Midbrain (tissue), 1 donor: ENCODE results near the gene SUPT5H.
"Not testable (repeated sequence)": the region's sequence is repeated elsewhere in the genome, so short reads cannot be mapped to it uniquely, and the experiment has no call there.

Experiments
- DNase-seq: peaks from one replicate; lab custom pipeline; 2025; lab: John Stamatoyannopoulos, UW

Gene SUPT5H

DNA sequence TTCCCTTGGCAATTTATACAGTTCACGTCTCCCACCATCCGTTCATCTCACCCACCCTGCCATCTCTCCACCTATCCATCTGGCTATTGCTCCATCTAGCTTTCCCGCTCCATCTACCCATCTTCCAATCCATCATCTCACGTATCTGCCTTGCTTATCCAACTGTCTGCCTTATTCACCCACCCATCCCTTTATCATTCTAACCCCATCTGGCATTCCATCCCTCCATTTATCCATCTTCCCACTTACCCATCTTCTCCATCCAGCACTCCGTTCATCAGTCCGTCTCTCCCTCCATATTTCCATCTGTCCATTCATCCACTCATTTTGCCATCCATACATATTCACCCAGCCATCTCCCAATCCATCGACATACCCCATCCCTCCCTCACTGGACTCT is 19.6 kb upstream of the SUPT5H start:
- no peak for DNase-seq

DNA sequence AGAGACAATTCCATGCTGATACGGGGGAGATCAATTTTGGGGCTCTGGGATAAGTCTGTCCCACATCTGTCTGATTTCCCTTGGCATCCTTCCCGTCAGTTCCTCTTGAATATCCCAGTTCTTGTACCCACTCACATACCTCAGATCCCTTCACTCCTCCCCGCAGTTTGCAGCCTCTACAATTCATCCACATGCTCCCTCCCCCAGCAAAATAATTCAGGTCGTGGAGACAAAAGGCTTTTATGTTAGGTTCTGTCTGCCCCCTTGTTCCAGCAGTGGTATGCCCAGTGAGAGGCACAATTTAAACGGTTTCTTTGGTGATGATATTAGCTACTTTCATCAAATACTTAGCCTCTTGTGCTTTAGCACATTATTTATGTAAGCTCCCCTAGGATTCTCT is 19.2 kb upstream of the SUPT5H start:
- DNase-seq, result no peak

DNA sequence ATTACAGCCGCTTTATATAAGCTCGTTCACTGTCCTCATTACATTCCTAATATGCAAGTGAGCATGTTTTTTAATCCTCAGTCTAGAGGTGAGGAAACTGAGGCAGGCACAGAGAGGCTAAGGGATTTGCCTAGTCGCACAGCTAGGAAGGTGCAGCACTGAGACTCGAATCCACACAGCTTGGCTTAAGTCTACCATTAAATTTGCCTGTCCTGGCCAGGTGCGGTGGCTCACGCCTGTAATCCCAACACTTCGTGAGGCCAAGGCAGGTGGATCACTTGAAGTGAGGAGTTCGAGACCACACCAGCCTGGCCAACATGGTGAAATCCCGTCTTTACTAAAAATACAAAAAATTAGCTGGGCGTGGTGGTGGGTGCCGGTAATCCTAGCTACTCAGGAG is 17.7 kb upstream of the SUPT5H start:
- no peak for DNase-seq

DNA sequence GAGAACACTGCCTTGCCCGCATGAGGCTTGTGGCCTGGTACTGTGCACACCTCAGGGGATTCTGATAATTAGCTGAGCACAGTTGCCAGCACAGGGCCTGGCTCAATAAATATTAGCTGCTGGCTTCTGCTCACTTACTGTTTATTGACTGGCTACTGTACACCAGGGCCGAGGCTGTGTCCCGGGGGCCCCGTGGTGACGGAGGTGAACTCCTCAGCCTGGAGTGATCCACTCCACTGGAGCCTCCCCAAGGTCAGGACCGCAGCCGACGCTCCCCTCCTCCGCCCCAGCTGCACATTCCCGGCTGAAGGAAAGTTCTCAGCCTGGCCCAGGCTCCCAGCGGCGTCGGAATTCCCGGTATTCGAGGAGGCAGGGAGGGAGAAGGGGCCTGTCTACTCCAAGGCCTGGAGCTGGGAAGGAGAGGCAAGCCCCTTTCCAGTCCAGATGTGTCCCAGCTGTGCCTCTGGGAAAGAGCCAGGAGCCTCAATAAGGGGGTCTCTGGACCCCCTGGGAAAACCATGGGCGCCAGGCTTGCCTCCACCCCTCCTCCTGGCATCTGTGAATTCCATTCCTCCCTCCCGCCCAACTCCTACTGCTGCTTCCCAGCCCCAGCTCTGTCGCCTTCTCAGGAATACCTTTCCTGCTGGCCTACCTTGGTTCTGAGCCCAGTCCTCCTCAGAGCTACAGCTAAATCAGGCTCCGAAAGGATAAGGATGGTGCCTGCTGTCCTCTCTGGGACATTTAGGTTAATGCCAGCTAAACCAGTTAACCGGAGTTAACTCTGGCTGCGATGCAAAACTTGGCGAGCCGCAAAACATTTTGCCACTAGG is 16.9 kb upstream of the SUPT5H start:
- DNase-seq, result no peak

DNA sequence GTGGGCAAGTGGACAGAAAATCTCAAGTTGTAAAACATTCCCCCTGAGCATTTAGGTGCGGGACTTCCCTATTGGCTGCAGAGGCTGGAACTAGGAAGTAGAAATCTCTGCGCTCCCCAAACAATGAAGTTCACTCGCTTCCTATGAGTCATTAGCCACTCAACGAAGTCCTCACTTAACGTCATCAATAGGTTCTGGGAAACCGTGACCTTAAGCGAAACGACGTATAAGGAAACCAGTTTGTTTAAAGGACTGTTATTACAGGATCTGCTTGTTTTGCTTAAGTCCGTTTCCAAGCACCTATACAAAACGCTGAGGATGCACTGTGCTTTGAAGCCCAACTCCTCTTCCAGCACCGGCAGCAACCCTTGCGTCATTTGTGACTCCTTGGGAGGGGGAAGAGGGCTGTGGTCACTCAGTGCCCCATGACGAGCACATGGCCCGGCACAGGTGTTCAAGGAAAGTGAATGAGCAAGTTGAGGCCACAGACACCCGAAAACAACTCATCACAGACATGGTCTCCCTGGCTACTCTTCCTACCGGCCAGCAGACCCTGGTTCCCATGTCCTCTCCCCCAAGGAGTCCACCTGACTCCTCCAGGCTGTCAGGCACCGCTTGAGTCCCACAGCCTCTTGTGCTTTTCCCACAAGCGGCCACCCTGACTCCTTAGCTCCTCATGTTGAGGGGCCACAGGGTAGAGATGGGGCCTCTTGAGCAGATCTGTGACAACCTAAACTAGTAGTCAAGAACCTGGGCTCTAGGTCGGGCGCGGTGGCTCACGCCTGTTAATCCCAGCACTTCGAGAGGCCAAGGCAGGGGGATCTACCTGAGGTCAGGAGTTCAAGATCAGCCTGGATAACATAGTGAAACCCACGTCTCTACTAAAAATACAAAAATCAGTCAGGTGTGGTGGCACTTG is 14.4 kb upstream of the SUPT5H start:
- DNase-seq, result no peak

DNA sequence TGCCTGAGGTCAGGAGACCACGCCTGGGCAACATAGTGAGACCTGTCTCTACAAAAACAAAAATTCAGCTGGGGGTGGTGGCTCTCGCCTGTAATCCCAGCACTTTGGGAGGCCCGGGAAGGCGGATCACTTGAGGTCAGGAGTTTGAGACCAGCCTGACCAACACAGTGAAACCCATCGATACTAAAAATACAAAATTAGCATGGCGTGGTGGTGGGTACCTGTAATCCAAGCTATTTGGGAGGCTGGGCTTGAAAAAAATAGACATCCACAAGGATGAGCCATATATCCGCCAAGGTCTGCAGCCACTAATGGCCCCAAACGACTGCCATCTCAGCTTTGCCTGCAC is 12.7 kb upstream of the SUPT5H start:
- DNase-seq, result no peak

DNA sequence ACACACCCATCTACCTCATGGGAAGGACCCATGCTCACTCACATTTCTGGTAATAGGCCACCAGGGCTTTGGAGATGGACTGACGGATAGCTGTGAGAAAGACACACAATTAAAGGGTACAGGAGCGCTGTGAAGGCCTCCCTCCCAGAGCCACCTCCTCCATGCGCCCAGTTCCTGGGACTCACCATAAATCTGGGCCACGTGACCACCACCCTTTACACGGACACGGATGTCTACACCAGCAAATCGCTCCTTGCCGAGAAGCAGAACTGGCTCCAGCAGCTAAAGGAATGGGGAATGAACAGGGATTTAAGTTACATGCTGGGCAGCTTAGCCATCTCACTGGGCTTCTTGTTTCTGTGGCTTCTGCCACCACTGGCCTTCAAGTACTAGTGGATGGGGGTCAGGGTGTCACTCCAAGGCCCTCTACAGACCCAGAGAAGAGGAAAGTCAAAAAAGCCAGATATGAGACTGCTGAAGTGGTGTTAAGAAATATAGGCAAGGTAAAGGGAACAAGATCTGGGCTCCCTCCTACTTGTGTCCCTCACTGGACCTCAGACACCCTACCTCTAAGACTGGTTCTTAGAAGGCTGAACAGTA is 11.8 kb upstream of the SUPT5H start:
- no peak for DNase-seq

DNA sequence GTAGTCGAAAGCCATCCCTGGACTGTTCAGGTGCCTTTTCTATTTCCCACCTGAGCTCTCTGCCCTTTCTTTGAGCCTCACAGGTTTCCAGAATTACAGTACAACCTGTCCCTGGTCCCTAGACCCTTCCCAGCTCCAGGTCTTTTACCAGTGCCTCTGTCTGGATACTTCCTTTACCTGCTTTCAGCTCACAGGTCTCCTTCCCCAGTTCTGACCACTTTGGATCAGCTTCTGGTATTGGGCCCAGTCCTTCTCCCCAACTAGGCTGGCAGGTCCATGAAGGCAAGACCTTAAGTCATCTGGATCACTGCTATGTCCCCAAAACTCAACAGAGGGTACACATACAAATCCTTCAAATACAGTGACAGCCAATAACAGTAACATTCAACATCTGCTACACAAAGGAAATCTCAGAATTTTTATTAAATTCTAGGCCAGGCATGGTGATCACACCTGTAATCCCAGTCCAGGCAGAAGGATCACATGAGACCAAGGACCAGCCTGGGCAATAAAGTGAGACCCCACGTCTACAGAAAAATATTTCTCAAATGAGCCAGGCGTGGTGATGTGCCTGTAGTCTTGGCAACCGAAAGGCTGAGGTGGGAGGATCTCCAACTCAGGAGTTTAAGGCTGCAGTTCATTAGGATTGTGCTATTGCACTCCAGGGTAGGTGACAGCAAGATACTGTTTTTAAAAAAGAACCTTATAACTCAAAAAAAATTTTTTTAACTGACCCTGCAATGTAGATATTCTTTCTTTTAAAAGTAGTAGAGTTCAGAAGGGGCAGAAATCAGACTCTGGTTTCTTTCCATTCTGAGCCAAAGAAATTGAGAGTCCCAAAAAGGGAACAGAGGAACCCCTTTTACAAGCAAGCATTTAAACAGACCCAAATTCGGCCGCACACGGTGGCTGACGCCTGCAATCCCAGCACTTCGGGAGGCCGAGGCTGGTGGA is 11.0 kb upstream of the SUPT5H start:
- DNase-seq, result no peak

DNA sequence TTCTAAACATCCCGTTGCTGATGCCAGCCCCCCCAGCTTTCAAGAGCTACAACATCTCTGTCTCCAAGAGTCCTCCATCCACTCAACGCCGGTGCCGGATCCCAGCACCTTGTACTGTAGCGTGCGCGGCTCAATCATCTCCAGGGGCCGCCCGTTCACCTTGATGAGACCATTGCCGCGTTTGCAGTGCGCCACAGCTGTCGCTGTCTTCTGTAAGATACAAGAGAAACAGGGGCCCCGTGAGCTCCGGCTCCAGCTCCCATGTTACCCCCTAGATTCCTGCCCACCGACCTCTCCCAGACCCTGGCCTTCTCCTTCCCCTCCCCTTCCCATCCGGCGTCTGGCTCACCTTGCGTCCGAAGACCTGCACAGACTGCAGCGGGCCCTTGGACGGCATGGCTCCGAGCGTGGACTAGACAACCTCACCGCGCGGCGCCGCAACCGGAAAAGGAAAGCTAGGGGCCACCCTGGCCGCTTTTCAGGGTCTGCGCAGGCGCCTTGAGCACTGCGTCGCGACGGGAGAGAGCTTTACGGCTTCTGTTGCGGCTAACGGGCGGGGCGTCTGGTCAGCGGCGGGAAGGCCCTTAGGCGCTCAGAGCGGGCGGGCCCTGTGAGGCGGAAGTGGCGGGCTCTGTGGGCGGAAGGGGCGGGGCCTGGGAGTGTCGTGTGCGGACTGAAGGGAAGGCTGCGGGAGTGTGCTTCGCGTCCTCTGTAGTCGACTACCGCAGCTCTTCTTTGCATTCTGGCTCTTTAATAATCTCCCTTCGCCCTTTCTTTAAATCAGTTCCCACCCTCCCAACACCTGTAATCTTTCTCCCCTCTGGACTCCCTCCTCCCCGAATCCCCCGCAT is 9.7 kb upstream of the SUPT5H start, which contains the start of gene RPS16:
Gene RPS16, minus strand, starts transcription at position 451 of the 851 bp plus-strand sequence. Its CDS starts 54 bp downstream, at position 397.
- DNase-seq, result peak; percentile 99

DNA sequence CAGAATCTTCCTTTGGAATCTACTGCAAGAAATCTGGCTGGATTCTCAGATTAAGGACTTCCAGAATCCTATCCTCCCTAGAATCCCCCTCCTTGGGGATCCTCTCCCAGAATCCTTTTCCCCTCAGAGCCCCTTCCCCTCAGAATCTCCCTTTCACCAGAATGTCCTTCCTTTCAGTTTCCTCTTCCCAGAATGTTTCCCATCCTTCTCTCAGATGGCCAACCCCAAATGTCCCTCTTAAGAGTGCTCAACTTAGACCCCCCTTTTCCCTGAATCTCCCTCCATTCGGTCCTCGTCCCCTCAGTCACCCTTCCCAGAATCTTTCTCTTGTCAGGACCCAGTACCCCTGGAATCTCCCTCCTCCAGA is 9.0 kb upstream of the SUPT5H start:
- DNase-seq, result no peak

DNA sequence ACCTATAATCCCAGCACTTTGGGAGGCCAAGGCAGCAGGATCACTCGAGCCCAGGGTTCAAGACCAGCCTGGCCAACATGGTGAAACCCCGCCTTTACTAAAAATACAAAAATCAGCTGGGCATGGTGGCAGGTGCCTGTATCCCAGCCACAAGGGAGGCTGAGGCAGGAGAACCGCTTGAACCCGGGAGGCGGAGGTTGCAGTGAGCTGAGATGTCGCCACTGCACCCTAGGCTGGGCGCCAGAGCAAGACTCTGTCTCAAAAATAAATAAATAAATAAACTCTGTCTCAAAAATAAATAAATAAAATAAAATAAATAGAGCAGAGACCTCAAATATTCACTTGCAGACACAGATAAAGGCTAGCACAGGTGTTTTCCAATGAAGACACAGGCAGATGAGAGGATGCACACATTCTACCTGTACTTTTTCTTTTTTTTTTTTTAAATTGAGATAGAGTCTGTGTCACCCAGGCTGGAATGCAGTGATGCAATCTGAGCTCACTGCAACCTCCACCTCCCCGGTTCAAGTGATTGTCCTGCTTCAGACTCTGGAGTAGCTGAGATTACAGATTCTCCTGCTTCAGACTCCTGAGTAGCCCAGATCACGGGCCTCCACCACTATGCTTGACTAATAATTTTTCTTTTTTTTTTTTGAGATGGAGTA is 7.0 kb upstream of the SUPT5H start:
- no peak for DNase-seq

DNA sequence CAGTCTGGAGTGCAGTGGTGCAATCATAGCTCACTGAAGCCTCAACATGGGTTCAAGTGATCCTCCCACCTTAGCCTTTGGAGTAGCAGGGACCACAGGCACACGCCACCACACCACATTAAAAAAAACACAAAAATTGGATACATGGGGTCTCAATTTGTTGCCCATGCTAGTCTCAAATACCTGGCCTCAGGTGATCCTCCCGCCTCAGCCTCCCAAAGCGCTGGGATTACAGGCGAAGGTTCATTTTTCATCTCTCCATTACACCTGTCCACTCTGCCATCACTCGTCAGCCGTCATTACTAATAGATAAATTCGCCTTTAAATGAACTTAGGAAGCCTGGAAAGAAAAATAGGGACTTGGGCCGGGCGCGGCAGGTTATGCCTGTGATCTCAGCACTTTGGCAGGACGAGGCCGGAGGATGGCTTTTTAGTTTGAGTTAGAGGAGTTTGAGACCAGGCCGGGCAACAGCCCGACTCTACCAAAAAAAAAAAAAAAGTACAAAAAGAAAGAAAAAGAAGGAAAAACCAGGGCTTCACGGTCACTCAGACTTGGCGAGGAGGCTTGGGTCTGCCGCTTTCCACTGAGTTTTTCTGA is 685 bp upstream of the SUPT5H start:
- DNase-seq, result no peak

DNA sequence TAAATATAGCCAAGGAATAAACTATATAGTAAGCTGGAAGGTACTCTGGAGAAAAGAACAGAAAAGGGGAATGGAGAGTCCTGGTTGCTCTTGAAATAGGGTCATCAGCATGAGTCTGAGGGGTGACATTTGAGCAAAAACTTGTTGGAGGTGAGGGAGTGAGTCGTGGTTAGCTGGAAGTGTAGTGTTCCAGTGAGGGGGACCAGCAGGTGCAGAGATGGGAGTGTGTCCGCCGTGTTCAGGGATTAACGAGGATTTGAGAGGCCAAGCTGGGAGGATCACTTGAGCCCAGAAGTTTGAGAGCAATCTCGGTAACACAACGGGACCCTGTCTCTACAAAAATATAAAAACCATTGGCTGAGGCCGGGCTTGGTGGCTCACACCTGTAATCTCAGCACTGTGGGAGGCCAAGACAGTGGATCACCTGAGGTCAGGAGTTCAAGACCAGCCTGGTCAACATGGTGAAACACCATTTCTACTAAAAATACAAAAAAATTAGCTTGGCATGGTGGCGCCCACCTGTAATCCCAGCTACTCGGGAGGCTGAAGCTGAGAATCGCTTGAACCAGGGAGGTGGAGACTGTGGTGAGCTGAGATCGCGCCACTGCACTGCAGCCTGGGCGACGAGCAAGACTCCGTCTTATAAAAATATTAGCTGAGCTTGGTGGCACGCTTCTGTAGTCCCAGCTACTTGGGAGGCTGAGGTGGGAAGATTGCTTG is 1.1 kb downstream of the SUPT5H start:
- DNase-seq, result no peak

DNA sequence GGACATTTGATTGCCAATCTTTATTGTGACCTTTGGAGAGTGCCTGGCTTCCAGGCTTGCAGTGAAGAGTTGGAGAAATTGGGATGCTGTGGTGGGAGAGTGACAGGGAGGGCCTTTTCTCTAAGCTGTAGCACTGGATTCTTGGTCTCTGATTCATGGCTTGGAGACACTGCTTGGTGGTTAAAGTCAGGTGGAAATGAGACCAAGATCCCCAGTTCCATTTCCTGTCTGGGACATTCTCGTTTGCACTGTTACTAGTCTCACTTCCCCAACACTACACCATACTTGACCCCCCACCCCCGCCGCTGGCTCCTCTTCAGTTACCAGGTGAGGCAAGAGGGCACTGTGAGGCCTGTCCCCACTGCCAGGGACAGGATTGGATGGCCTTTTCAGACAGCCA is 2.9 kb downstream of the SUPT5H start:
- DNase-seq, result no peak

DNA sequence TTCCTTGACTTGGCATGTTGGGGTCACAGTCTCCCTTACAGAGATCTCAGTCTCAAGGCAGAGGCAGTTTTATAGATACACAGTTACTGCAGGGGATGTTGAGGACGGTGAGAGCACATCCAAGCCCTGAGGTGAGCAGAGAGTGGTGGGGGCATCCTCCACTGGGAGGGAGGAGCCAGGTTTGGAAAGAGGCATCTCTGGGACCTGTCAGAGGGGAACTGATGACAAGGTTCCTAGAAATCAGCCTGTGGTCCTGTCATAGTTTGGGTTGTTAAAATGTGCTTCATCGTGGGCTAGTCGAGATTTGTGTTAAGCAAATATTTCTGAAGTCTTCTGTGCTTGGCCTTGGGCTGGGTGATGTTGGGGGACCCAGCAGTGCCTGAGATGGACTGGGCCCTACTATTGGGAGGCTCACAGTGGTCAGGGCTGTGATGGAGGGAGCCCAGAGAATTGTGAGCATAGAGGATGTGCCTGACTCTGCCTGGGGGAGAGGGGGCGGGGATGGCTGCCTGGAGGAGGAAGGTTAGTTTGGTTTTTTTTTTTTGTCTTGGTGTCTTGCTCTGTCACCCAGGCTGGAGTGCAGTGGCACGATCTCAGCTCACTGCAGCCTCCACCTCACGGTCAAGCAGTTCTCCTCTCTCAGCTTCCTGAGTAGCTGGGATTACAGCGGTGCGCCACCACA is 3.9 kb downstream of the SUPT5H start:
- no peak for DNase-seq

DNA sequence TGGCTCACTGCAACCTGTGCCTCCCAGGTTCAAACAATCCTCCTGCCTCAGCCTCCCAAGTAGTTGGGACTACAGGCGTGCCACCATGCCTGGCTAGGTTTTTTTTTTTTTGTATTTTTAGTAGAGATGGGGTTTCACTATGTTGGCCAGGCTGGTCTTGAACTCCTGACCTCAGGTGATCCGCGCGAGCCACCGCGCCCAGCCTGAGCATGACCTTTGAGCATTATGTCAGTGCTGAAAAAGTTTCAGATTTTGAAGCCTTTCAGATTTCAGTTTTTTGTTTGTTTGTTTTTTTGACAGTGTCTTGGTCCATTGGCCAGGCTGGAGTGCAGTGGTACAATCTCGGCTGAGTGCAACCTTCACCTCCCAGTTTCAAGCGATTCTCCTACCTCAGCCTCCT is 5.9 kb downstream of the SUPT5H start:
- DNase-seq, result not testable (repeated sequence)

DNA sequence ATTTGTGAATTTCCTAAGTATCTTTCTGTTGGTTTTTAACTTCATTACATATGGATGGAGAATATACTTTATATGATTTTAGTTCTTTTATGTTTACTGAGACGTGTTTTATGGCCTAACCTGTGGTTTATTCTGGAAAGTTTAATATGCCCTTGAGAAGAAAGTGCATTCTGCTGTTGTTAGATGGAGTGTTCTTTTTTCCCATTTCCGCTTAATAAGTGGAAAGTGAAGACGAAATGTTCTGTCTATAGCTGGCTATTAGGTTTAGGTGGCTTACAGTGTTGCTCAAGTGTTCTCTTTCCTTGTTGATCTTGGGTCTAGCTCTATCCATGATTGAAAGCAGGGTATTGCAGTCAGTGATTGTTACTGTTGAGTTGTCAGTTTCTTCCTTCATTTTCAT is 18.0 kb downstream of the SUPT5H start:
- DNase-seq, result no peak

DNA sequence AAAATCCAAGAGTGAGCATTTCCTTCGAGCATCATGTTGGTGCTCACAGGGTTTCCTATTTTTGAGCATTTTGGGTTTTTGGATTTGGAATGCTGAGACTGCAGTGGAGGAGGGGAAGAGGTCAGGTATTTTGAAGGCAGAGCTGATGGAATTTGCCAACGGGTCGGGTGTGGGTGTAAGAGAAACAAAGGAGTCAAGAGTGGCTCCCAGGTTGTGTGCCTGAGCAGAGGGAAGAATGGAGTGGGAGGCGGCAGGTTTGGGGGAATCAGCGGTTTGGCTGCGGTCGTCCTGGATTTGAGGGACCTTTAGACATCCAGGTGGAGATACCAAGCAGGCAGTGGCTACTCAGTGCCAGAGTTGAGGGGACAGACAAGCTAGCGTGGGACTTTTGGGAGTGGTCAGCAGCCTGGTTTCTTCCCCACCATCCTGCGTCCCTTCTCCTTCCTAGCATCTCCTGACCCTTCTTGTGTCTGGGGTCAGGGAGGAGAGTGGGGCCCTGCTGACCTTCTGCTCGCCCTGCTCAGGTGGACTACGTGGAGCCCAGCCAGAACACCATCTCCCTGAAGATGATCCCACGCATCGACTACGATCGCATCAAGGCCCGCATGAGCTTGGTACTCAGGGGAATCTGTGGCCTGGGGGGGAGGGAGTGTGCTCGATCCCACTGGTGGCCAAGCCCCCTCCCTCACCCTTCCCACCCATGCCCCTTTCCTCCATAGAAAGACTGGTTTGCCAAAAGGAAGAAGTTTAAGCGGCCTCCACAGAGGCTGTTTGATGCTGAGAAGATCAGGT is 20.8 kb downstream of the SUPT5H start:
- DNase-seq, result no peak
